ENCODE data around the gene TSPAN11.

GRCh38 chr12:31011336-31011735 lies 84.8 kb downstream of the TSPAN11 start:
- TF ChIP-seq, protein P1, sequence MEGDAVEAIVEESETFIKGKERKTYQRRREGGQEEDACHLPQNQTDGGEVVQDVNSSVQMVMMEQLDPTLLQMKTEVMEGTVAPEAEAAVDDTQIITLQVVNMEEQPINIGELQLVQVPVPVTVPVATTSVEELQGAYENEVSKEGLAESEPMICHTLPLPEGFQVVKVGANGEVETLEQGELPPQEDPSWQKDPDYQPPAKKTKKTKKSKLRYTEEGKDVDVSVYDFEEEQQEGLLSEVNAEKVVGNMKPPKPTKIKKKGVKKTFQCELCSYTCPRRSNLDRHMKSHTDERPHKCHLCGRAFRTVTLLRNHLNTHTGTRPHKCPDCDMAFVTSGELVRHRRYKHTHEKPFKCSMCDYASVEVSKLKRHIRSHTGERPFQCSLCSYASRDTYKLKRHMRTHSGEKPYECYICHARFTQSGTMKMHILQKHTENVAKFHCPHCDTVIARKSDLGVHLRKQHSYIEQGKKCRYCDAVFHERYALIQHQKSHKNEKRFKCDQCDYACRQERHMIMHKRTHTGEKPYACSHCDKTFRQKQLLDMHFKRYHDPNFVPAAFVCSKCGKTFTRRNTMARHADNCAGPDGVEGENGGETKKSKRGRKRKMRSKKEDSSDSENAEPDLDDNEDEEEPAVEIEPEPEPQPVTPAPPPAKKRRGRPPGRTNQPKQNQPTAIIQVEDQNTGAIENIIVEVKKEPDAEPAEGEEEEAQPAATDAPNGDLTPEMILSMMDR (IDR thresholded peaks at IDR 0.05), result no peak
- no peak for TF ChIP-seq EP300 (IDR thresholded peaks at IDR 0.05)
- no peak for TF ChIP-seq POLR2A (IDR thresholded peaks at IDR 0.05)
